HG02970 (cell line): ENCODE data around the gene CCDC61.

Experiments used
- ATAC-seq: cut with Tn5 transposase; IDR thresholded peaks from one replicate; pipeline ENCODE4 v1.9.1; 2021; ENCODE audit warnings: mild to moderate bottlenecking, moderate library complexity, moderate number of reproducible peaks; ENCODE audit not compliant: unreplicated experiment, low FRiP score

CCDC61 gene

GRCh38 chr19:46035986-46036743 is 40.9 kb downstream of the CCDC61 start:
- no peak for ATAC-seq

- no peak for ATAC-seq
These were observed 41.5 kb downstream of the CCDC61 start for GRCh38 chr19:46036744-46037128.

- no peak for ATAC-seq
These were observed 44.9 kb downstream of the CCDC61 start for GRCh38 chr19:46040125-46040524.

DNA sequence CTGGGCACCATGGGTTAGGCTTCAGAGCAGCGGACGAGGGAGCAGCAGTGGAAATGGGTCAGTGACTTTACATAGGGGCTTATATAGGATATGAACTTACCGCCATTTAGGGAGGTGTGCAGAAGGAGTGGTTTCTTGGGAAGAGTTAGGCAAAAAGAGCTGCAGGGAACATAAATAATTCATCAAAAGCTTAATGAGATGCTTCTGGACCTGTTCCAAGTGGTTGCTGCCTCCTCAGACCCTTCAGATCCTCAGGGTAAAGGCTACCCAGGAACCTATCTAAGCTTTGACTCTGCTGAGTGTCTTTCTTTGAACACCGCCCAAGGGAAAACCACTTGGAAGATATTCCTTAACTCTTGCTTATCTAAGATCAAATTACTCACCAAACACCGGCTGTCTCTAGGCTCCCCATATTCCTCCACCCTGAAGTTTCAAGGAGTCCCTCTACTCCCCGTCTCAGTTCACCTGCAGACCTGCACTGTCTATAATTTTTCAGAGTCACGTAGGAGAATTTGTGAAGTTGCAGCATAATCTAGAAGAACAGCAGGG is 45.8 kb downstream of the CCDC61 start, which contains the start of gene IGFL4:
Gene IGFL4, minus strand, starts transcription at position 51 of the 549 bp plus-strand sequence. Its CDS starts 40 bp downstream, at position 11.
- ATAC-seq: no peak

DNA sequence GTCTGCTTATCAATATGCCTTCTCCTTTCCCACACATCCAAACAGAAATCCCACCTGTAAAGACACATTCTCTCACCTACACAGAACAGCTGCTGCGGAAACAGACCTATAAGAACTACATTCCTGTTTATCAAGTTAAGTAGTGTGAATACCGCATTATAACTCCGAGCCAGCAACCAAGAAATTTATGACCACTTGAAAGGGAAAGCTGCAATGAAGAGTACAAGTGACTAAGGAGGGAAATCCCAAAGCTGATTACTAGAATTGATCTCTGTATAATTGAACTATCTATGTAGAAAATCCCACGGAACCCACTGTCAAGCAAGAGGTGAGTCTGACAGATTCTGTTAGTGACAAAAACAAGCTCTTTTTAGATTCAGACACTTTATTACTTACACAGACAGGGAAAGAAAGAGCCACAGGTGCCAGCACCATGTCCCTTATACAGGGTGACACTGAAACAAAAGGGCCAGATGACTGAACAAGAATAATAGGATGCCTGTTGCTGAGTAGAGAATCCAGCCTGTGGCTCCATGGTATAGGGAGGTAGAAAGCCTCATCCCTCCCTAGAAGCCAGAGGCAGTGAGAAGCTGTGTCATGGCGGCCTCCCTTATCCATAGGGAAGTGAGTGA is 47.1 kb downstream of the CCDC61 start:
- ATAC-seq: no peak

DNA sequence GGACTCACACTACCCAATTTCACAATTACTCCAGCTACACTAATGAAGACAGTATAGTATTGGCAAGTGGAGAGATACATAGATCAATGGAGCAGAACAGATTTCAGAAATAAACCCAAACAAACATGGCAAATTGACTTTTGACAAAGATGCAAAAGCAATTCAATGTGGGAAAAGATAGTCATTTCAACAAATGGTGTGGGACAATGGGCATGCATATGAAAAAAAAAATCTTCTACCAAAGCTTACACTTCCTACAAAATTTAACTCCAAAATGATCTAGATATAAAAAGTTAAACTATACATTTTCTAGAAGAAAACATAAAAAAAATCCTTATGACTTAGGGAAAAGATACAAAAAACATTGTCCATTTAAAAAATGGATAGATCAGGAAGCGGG is 48.3 kb downstream of the CCDC61 start:
- ATAC-seq: no peak

GRCh38 chr19:46049597-46049996 is 54.3 kb downstream of the CCDC61 start:
- ATAC-seq: no peak

GRCh38 chr19:46052896-46053295 is 57.6 kb downstream of the CCDC61 start:
- no peak for ATAC-seq

GRCh38 chr19:46056536-46056935 is 61.3 kb downstream of the CCDC61 start:
- ATAC-seq: no peak

GRCh38 chr19:46058778-46059177 is 63.5 kb downstream of the CCDC61 start:
- ATAC-seq: no peak

GRCh38 chr19:46060012-46060411 is 64.7 kb downstream of the CCDC61 start:
- ATAC-seq: no peak

GRCh38 chr19:46063201-46063600 is 67.9 kb downstream of the CCDC61 start:
- no peak for ATAC-seq

- ATAC-seq: no peak
These were observed 70.3 kb downstream of the CCDC61 start for GRCh38 chr19:46065486-46066071.

DNA sequence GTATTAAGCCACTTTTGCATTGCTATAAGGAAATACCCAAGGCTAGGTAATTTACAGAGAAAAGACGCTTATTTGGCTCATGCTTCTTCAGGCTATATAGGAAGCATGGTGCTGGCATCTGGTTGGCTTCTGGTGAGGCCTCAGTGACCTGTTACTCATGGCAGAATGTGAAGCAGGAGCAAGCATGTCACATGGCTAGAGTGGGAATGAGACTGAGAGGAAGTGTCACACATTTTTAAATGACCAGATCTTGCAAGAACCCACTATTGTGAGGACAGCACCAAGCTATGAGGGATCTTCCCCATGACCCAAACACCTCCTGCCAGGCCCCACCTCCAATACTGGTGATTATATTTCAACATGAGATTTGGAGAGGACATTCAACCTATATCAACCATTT is 71.2 kb downstream of the CCDC61 start:
- ATAC-seq: no peak

DNA sequence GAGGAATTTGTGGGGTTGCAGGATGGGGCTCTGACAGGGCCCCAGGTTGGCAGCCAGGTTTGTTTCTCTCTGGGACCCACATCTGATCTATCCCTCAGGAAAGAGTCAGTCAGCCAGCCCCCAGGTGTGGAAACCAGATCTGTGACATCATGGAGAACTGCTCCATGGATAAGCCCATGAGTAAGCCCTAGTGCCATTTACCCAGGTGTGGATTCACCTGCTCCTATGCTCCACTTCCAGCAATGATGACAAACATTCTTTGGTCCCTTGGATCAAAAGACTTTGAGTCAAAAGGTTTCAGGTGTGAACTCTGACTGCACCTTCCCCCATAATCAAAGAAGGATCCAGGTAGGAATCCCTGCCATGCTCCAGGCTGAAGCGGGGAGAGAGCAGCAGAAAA is 72.4 kb downstream of the CCDC61 start:
- ATAC-seq: no peak
